Measurements from ENCODE around the gene UBE2QL1.

- TF ChIP-seq ARNTL (CRISPR knock-in tag; IDR thresholded peaks at IDR 0.05; ENCODE audit: borderline replicate concordance, low read depth) (no peak), TCF4 (CRISPR knock-in tag; IDR thresholded peaks at IDR 0.05; ENCODE audit: borderline replicate concordance) (no peak), ISL1 (CRISPR knock-in tag; IDR thresholded peaks at IDR 0.05) (no peak), CSRNP3 (CRISPR knock-in tag; IDR thresholded peaks at IDR 0.05) (no peak)
Observed at GRCh38 chr5:6453937-6454560, 5.4 kb downstream of the UBE2QL1 start.
